ENCODE data around the gene PGAP3.

PGAP3 gene

GRCh38 chr17:39664581-39665561 is 23.0 kb downstream of the PGAP3 start, which contains the start of gene TCAP:
Gene TCAP, plus strand, starts transcription at chr17:39665349. Its CDS starts 11 bp downstream, at chr17:39665360.
- TF ChIP-seq, protein P1, sequence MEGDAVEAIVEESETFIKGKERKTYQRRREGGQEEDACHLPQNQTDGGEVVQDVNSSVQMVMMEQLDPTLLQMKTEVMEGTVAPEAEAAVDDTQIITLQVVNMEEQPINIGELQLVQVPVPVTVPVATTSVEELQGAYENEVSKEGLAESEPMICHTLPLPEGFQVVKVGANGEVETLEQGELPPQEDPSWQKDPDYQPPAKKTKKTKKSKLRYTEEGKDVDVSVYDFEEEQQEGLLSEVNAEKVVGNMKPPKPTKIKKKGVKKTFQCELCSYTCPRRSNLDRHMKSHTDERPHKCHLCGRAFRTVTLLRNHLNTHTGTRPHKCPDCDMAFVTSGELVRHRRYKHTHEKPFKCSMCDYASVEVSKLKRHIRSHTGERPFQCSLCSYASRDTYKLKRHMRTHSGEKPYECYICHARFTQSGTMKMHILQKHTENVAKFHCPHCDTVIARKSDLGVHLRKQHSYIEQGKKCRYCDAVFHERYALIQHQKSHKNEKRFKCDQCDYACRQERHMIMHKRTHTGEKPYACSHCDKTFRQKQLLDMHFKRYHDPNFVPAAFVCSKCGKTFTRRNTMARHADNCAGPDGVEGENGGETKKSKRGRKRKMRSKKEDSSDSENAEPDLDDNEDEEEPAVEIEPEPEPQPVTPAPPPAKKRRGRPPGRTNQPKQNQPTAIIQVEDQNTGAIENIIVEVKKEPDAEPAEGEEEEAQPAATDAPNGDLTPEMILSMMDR (IDR thresholded peaks at IDR 0.05) = no peak
- peak within 1 kb of the TSS; percentile 70 for H3K4me3 ChIP-seq
- H3K27ac ChIP-seq = peak within 1 kb of the TSS; percentile 66 to 82
- no peak for DNase-seq (ENCODE audit: low spot score)

GRCh38 chr17:39663688-39664580 is 23.9 kb downstream of the PGAP3 start:
- DNase-seq (ENCODE audit: low spot score) = no peak
- Histone ChIP-seq H3K4me3 (no peak overlapping the region), H3K27ac (peak overlapping the region in 1 of 2 donors; percentile 82)
- TF ChIP-seq, protein P1 (IDR thresholded peaks at IDR 0.05) = no peak

DNA sequence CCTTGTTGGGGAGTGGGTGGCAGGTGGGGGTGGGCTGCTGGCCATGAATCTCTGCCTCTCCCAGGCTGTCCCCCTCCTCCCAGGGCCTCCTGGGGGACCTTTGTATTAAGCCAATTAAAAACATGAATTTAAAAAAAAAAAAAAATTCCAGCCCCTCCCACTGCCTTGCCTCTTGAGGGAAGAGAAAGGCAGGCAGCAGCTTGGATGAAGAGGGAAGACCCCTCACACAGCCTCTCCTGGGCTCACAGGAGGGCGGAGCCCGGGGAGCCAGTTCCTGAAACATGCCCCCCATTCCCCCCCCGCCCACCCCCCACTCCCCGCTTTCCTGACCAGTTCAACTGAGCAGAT is 24.5 kb downstream of the PGAP3 start:
- TF ChIP-seq, protein P1 (IDR thresholded peaks at IDR 0.05) = no peak
- Histone ChIP-seq H3K4me3 (no peak overlapping the region), H3K27ac (peak overlapping the region; percentile 30 to 82)
- no peak for DNase-seq (ENCODE audit: low spot score)

DNA sequence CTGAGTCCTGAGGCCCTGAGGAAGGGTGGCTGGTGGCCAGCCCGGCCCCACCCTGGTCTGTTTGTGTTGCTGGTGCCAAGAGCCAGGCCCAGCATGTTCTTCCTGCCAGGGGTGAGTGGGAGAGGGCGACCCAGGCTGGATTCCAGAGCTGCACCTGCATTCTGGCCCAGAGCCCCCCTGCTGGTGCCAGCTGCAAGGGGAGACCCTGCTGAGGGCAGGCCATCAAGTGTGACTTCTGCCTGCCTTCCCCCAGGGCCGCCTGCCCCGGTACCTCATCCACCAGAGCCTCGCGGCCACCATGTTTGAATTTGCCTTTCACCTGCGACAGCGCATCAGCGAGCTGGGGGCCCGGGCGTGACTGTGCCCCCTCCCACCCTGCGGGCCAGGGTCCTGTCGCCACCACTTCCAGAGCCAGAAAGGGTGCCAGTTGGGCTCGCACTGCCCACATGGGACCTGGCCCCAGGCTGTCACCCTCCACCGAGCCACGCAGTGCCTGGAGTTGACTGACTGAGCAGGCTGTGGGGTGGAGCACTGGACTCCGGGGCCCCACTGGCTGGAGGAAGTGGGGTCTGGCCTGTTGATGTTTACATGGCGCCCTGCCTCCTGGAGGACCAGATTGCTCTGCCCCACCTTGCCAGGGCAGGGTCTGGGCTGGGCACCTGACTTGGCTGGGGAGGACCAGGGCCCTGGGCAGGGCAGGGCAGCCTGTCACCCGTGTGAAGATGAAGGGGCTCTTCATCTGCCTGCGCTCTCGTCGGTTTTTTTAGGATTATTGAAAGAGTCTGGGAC is 25.1 kb downstream of the PGAP3 start:
- Histone ChIP-seq H3K4me3 (no peak overlapping the region), H3K27ac (peak overlapping the region; percentile 30 to 64)
- TF ChIP-seq, protein P1 (IDR thresholded peaks at IDR 0.05) = no peak
- no peak for DNase-seq (ENCODE audit: low spot score)

DNA sequence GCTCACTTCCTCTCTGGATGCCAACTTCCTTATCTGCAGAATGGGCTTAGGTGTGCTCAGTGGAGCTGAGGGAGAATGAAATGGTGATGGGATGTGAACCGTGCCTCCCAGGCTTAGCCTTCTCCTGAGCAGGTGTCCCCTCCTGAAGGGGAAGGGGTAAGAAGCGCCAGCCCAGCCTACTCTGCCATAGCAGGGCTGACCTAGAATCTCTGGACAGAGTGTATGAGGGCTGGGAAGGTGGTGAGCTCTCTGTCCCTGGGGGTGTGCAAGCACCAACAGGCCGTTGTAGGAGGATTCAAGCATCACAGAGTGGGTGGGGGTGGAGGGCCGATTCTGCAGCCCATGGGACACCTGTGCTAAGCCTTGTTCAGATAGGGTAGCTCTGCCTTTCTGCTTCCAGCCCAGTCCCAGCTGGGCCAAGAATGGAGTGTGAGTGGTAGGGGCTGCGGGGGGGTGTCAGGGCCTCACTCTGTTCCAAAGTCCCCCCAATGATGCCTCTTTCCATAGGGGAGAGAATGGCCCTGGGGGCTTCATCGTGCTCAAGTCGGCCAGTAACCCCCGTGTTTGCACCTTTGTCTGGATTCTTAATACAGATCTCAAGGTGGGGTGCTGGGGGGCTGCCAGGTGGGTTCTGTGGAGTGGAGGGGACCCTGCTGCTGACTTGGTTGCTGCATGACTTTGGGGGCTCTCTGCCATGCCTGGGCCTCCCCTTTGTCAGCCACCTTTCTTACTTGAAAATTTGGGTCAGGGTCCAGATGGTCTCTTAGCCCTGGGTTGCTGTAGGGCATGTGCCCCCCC is 25.9 kb downstream of the PGAP3 start:
- peak overlapping the region in 1 of 2 donors; percentile 34 for H3K27ac ChIP-seq

More for the DNA sequence above, 25.9 kb downstream of the PGAP3 start:
- DNase-seq (ENCODE audit: low spot score) = no peak
- TF ChIP-seq, protein P1 (IDR thresholded peaks at IDR 0.05) = no peak
- no peak overlapping the region for H3K4me3 ChIP-seq

All from coronary artery (tissue), 2 donors.